Mononuclear cell (primary cell): Measurements from ENCODE around the gene ALG1. TPM values are rescaled to one million over a fixed set of nuclear protein-coding genes. Genes with fewer than 3 reads are reported as not detected.
"Not testable (repeated sequence)": the region's sequence is repeated elsewhere in the genome, so short reads cannot be mapped to it uniquely, and the experiment has no call there.

Experiments used
- H3K27me3 ChIP-seq: 2 replicates; pipeline ENCODE4 v1.6.0; 2011; ENCODE audit warnings: low read length, control low read depth; ENCODE audit not compliant: insufficient read depth
- H3K4me1 ChIP-seq: 2 replicates; pipeline ENCODE4 v1.5.1; 2011; ENCODE audit warnings: mild to moderate bottlenecking, low read length, control low read depth; ENCODE audit not compliant: insufficient read depth
- H3K4me3 ChIP-seq: 2 replicates; pipeline ENCODE4 v1.5.1; 2011; ENCODE audit warnings: mild to moderate bottlenecking, low read length, moderate library complexity
- H3K9me3 ChIP-seq: 2 replicates; pipeline ENCODE4 v1.5.1; 2011; ENCODE audit warnings: low read depth, mild to moderate bottlenecking, control low read depth, low read length
- total RNA-seq: library from RNA; depleted of rRNA; stranded (reverse); fragments of >200 nt; gene quantifications from one replicate; pipeline ENCODE4 v1.2.3, GENCODE V29; 2012

Gene ALG1
- total RNA-seq, 1 donor, result 5.0 TPM

DNA sequence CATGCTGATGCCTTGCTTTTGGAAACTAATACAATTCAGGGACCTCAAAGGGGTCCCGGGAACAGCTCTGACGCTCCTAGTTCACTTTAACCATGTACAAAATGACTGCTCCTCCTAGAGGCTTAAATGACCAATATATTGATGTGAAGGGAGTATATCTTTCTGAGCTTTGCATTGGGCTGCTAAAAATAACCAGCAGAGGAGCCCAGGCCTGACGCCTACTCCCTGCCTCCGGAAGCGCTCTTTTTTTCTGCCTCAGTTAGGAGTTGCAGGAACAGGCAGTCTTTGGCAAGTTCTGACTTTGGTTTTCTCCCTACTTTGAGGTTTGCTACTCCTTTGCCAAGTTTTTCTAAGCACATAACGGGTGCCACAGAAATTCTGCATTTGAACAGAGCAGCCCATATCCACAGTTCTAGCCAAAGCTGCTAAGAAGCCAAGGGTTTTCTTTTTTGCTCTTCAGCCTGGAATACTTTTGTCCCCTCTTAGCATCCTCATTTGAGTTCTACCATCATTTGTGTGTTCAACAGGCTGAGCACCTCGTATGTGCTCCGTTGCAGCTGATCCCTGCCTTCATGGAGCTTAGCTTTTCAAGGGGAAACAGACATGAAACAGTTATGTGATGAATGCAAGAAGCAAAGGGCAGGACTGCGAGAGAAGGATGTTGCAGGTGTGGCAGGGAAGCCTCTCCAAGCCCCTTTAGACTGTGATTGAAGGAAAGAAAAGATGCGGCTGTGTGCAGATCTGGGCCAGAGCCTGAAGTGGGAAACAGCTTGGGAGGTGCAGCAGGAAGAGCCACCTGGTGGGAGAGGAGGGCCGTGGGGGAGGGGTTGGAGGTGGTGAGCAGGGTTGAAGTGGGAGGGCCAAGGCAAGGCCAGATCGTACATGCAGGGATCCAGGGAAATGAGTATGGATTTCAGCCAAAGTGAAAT lies 35.2 kb upstream of the ALG1 start:
- Histone ChIP-seq H3K27me3 (no peaks in the 10 kb centered on the region), H3K9me3 (no peaks in the 10 kb centered on the region), H3K4me3 (no peak overlapping the region), H3K4me1 (peaks cover 24% of the 10 kb centered on the region)

GRCh38 chr16:5040451-5040850 lies 31.2 kb upstream of the ALG1 start:
- H3K4me3 ChIP-seq, result no peak overlapping the region
- no peaks in the 10 kb centered on the region for H3K9me3 ChIP-seq
- no peaks in the 10 kb centered on the region for H3K27me3 ChIP-seq
- no peaks in the 10 kb centered on the region for H3K4me1 ChIP-seq

DNA sequence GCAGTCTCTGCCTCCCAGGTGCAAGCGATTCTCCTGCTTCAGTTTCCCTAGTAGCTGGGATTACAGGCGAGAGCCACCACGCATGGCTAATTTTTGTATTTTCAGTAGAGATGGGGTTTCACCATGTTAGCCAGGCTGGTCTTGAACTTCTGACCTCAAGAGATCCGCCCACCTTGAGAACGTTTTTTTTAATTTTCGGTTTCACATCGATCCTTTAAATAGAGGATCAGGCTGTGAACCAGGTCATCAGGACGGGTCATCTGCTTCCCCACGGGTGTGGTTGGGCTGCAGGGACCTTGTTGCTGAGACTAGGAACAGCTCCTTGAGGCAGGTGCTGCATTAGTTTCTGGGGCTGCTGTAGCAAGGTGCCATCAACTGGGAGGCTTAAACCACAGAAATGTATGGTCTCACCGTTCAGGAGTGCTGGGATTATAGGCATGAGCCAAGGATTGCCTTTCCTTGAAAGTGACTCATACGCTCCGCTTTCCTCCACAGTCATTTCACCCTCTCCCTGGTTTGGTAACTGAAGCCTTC lies 30.0 kb upstream of the ALG1 start:
- H3K4me3 ChIP-seq, result no peak overlapping the region
- H3K9me3 ChIP-seq, result no peaks in the 10 kb centered on the region
- H3K4me1 ChIP-seq, result no peaks in the 10 kb centered on the region
- H3K27me3 ChIP-seq, result no peaks in the 10 kb centered on the region

- H3K4me3 ChIP-seq, result no peak overlapping the region
Observed at GRCh38 chr16:5042574-5043171, 29.0 kb upstream of the ALG1 start.

DNA sequence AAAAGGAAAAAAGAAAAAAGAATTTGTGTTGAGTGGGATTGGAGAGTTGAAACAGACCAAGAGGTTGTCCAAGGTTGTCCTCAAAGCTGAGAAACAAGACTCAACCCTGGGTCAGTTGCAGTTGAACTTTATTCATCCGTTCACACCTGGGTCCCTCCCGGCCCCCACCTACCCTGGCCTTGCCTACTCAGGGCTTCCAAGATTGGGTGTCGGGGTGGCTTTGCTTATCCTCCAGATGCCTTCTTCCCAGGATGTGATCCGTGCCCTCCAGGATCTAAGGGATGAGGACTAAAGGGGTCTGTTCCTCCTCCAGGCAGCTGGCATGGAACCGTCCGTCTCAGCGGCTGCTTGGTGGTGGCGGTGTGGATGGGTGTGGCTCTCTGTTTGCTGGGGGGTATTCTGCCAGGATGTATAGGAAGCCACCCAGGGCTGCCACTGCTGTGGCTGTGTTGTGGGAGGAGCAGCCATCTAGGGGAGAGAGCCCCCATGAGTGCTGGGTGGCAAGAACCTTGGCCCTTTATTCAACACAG lies 27.6 kb upstream of the ALG1 start:
- H3K4me3 ChIP-seq, result no peak overlapping the region
- no peaks in the 10 kb centered on the region for H3K9me3 ChIP-seq
- no peaks in the 10 kb centered on the region for H3K4me1 ChIP-seq
- no peaks in the 10 kb centered on the region for H3K27me3 ChIP-seq

More at GRCh38 chr16:5042574-5043171, 29.0 kb upstream of the ALG1 start:
- Histone ChIP-seq H3K4me1 (no peaks in the 10 kb centered on the region), H3K27me3 (no peaks in the 10 kb centered on the region), H3K9me3 (no peaks in the 10 kb centered on the region)

- not testable (repeated sequence) for H3K9me3 ChIP-seq, H3K27me3 ChIP-seq, H3K4me1 ChIP-seq, H3K4me3 ChIP-seq
Observed at GRCh38 chr16:5044581-5044980, 27.1 kb upstream of the ALG1 start.

DNA sequence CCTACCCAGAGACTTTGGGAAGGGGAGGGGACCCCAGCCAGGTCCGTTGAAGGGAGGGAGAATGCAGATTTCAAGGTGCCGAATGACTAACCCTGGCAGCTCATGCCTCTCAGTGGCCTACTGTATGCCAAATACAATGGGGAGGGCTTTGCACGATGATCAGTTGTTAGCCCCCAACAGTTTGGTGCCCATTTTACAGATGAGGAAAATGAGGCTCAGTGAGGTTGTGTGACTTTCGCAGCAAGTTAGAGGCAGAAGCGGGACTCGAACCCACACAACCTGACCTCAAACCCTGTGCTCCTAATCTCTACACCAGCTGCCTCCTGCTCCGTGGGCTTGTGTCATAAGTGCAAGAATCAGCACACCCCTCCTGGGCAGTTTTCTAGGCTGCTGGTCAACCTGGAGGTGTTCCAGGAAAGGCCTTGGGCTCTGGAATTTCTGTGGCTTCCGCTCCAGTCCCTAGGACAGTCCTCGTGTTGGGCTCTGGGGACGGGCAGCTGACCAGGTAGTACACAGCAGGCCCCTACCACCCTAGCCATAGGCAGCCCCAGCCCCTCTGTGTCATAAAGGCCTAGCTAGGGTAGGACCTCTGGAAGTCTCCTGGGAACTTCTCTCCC lies 26.0 kb upstream of the ALG1 start:
- Histone ChIP-seq H3K9me3 (peaks cover under 1% of the 10 kb centered on the region), H3K27me3 (no peaks in the 10 kb centered on the region), H3K4me1 (no peaks in the 10 kb centered on the region), H3K4me3 (no peak overlapping the region)

- H3K27me3 ChIP-seq, result no peaks in the 10 kb centered on the region
- peaks cover 5% of the 10 kb centered on the region for H3K9me3 ChIP-seq
- no peak overlapping the region for H3K4me3 ChIP-seq
- H3K4me1 ChIP-seq, result no peaks in the 10 kb centered on the region
Observed at GRCh38 chr16:5046914-5047313, 24.7 kb upstream of the ALG1 start.

DNA sequence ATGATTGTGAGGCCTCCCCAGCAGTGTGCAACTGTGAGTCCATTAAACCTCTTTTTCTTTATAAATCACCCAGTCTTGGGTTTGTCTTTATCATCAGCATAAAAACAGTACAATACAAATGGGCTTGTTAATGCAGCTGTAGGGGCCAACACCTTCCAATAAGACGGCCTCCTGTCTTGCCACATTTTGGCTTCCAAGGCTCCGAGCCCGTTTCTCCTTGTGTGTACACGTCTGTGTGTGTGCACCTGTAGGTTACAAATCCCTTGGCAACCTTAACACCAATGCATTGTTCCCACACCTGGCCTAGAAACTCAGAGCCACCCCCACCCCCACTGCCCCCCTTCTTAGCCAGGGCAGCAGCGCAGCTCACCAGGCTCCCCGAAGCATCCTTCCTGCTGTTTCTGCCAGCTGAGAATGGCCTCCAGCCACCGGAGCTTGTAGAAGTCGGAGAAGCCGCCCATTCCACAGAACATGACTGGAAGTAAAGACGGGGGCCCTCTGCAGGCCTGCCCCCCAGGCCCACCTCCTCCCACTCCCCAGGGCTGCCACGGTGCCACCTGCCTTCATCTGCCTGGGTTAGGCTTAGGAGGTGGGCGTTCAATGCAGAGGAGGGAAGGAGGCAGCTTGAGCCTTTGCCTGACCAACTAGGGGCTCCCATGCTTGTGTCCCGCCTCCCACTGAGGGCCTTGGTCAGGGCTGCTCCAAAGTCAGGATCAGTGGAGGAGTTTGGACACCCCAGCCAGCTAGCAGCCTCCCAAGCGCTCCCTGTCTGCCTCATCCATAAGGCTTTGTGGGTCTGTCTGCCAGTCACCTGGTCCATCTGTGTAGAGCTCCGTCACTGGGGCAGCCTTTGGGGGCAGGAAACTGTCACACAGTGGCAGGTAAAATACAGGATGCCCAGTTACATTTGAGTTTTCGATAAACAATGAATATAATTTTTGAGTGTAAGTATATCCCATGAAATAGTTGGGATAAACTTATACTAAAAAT lies 16.5 kb upstream of the ALG1 start:
- Histone ChIP-seq H3K9me3 (peaks cover 5% of the 10 kb centered on the region), H3K27me3 (no peaks in the 10 kb centered on the region), H3K4me3 (no peak overlapping the region), H3K4me1 (no peaks in the 10 kb centered on the region)

GRCh38 chr16:5056352-5056751 lies 15.3 kb upstream of the ALG1 start:
- Histone ChIP-seq H3K4me1 (no peaks in the 10 kb centered on the region), H3K27me3 (no peaks in the 10 kb centered on the region), H3K4me3 (no peak overlapping the region), H3K9me3 (no peaks in the 10 kb centered on the region)

DNA sequence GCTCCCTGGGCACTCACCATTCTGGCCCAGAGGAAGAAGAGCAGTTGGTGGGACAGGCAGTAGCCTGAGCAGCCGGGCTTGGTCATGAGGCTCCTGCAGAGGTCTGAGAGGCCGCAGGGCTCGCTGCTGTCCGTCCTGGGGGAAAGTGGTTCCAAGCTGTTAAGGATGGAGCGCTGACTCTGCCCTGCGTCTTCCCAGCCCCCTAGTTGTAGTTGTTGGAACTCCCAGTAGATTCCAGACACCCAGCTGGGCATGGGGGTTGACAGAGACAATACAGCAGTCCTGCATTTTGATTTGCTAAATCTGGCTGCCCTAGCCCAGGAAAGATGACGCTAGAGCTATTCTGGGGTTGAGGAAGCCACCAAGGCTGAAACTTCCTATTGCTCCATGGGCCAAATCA lies 13.2 kb upstream of the ALG1 start:
- Histone ChIP-seq H3K4me3 (no peak overlapping the region), H3K27me3 (no peaks in the 10 kb centered on the region), H3K4me1 (no peaks in the 10 kb centered on the region), H3K9me3 (no peaks in the 10 kb centered on the region)

DNA sequence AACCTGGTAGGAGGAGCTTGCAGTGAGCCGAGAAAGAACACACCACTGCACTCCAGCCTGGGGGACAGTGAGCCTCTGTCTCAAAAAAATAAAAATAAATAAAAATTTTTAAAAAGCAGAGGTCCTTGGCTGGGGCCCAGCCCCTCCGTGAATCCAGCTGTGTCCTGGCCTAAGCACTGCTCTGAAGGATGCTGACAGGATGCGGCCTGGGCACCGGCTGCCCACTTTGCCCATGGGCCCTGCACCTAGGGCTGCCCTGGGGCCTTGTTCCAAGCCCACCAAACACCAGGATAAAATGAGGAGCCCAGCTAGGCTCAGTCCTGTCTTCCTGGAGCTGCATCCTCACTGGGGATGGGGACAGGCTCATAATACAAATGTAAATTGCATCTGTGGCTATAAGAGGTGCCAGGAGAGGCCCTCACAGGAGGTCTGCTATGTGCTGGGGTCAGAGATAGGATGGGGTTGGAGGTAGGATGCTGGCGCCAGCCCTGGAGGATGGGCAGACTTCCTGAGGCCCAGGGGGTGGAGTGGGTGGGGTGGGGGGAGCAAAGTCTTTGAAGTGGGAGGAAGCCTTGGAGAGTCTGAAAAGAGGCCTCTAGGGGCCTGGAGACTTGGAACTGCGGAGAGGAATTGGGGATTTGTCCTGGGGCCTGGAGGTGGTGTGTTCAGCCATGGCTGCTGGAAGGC lies 12.1 kb upstream of the ALG1 start:
- Histone ChIP-seq H3K27me3 (no peaks in the 10 kb centered on the region), H3K4me1 (no peaks in the 10 kb centered on the region), H3K9me3 (no peaks in the 10 kb centered on the region), H3K4me3 (no peak overlapping the region)

- H3K4me3 ChIP-seq, result no peak overlapping the region
- H3K4me1 ChIP-seq, result no peaks in the 10 kb centered on the region
- H3K9me3 ChIP-seq, result no peaks in the 10 kb centered on the region
Observed at GRCh38 chr16:5060073-5060641, 11.5 kb upstream of the ALG1 start.

More at GRCh38 chr16:5060073-5060641, 11.5 kb upstream of the ALG1 start:
- H3K27me3 ChIP-seq, result no peaks in the 10 kb centered on the region
